Activated CD8-positive, alpha-beta T cell treated with anti-CD3 and anti-CD28 coated beads, Interleukin-2, amount 10 ng/mL, durations not matched to agents 7 days and 5 days (primary cell): Measurements from ENCODE around the gene AKR1C4. TPM values are rescaled to one million over a fixed set of nuclear protein-coding genes. Genes with fewer than 3 reads are reported as not detected.
"Not testable (repeated sequence)": the region's sequence is repeated elsewhere in the genome, so short reads cannot be mapped to it uniquely, and the experiment has no call there.

Experiments
- ATAC-seq: fragments of 150-1000 bp; cut with Tn5 transposase; one replicate; pipeline ENCODE4 v1.10.0; 2021; ENCODE audit warnings: moderate library complexity
- CTCF ChIA-PET: fragments of 350-600 bp; sonication (Branson Sonifier 250); formaldehyde crosslinking; loops from one replicate; lab custom pipeline; 2021; ENCODE audit warnings: antibody characterized with exemption; lab: Charles Lee
- POLR2A ChIA-PET: fragments of 350-600 bp; sonication (Branson Sonifier 250); formaldehyde crosslinking; loops from one replicate; lab custom pipeline; 2021; ENCODE audit warnings: antibody characterized with exemption; lab: Charles Lee
- DNase-seq: peaks from one replicate; pipeline ENCODE4 v3.0.0-alpha.2; 2020
- H3K27ac Mint-ChIP-seq: one replicate; pipeline ENCODE4 v1.8.0; 2021; ENCODE audit warnings: mild to moderate bottlenecking, mixed read lengths
- H3K27me3 Mint-ChIP-seq: one replicate; pipeline ENCODE4 v1.8.0; 2021; ENCODE audit warnings: low read depth, mixed read lengths
- H3K36me3 Mint-ChIP-seq: one replicate; pipeline ENCODE4 v1.8.0; 2021; ENCODE audit warnings: low read depth, mixed read lengths
- H3K4me1 Mint-ChIP-seq: one replicate; pipeline ENCODE4 v1.8.0; 2021; ENCODE audit warnings: low read depth, mixed read lengths
- H3K4me3 Mint-ChIP-seq: one replicate; pipeline ENCODE4 v1.8.0; 2021; ENCODE audit warnings: mild to moderate bottlenecking, mixed read lengths
- H3K9me3 Mint-ChIP-seq: one replicate; pipeline ENCODE4 v1.8.0; 2022; ENCODE audit warnings: mixed read lengths; ENCODE audit not compliant: insufficient read depth
- total RNA-seq, 2 experiments: library from RNA; stranded (reverse); gene quantifications; one replicate each; pipeline ENCODE4 v1.2.3, GENCODE V29; 2021

The AKR1C4 gene
- total RNA-seq, 2 experiments from 2014 or later = not detected

DNA sequence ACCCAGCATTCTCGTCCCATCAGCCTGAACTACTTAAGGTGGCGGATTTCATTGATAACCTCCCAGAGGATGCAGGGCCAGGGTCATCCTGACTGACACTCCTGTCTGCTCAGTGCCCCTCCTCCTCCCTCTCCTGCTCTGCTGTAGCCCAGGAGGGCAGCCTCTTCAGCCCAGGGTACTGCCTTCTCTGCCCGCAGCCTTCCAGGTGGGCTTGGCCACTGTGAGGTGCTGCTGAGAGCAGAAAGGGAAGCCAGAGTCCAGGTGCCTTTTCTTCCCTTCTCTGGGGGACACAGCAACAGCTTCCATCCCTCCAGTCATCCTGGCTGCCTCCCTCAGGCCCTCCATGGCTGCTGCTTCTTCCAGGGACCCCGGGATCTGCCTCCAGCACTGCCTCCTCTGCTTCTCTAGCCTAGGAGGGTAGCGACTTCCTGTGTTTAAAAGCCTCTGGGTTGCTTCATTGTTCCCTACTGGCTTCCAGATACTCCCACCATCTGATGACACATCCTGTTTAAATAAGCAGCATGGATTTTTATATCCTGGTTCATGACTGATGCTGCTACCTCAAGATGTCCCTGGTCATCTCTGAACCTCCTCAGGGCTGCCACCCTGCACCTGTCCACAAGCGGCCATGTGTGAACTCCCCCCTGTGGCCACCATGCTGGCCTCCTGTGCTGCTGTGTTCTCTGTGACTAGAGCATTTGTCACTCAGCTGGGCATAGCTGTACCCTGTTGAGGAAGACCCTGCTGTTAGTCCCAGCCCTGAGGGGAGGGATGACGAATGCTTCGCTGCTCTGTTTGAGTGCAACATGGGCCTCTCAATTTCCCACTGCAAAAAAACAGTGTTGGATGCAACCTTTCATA, 55.8 kb downstream of the AKR1C4 start:
- H3K36me3 Mint-ChIP-seq = no peaks in the 10 kb centered on the region
- H3K4me1 Mint-ChIP-seq = no peaks in the 10 kb centered on the region
- H3K4me3 Mint-ChIP-seq = no peak overlapping the region
- H3K27ac Mint-ChIP-seq = no peak overlapping the region
- no peaks in the 10 kb centered on the region for H3K9me3 Mint-ChIP-seq
- DNase-seq (no peak), ATAC-seq (no peak)
- POLR2A ChIA-PET = no interaction called here
- peaks cover 6% of the 10 kb centered on the region for H3K27me3 Mint-ChIP-seq
- CTCF ChIA-PET = no interaction called here

DNA sequence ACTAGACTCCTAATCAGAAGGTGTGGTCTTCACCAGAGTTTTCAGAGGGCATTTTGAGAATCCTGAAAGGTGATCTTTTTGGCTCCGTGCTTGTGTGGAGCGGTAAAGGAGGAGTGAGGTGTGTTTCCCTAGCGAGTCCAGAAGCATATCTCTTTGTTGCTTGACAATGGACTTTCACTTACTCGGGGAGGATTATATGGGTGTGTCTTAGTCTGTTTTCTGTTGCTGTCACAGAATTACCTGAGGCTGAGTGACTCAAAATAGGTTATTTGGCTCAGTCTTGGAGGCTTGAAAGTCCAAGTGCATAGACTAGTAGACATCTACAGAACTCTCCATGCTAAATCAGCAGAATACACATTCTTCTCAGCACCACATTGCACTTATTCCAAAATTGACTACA, 57.9 kb downstream of the AKR1C4 start:
- ChIA-PET CTCF (no interaction called here), POLR2A (no interaction called here)
- Mint-ChIP-seq H3K27ac (no peak overlapping the region), H3K9me3 (no peaks in the 10 kb centered on the region), H3K4me1 (no peaks in the 10 kb centered on the region), H3K36me3 (no peaks in the 10 kb centered on the region), H3K4me3 (no peak overlapping the region), H3K27me3 (peaks cover 6% of the 10 kb centered on the region)
- no peak for DNase-seq
- no peak for ATAC-seq

DNA sequence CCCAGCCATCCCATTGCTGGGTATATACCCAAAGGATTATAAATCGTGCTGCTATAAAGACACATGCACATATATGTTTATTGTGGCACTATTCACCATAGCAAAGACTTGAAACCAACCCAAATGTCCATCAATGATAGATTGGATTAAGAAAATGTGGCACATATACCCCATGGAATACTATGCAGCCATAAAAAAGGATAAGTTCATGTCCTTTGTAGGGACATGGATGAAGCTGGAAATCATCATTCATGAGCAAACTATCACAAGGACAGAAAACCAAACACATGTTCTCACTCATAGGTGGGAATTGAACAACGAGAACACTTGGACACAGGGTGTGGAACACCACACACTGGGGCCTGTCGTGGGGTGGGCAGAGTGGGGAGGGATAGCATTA, 61.1 kb downstream of the AKR1C4 start:
- DNase-seq, H3K4me3 Mint-ChIP-seq: not testable (repeated sequence)

DNA sequence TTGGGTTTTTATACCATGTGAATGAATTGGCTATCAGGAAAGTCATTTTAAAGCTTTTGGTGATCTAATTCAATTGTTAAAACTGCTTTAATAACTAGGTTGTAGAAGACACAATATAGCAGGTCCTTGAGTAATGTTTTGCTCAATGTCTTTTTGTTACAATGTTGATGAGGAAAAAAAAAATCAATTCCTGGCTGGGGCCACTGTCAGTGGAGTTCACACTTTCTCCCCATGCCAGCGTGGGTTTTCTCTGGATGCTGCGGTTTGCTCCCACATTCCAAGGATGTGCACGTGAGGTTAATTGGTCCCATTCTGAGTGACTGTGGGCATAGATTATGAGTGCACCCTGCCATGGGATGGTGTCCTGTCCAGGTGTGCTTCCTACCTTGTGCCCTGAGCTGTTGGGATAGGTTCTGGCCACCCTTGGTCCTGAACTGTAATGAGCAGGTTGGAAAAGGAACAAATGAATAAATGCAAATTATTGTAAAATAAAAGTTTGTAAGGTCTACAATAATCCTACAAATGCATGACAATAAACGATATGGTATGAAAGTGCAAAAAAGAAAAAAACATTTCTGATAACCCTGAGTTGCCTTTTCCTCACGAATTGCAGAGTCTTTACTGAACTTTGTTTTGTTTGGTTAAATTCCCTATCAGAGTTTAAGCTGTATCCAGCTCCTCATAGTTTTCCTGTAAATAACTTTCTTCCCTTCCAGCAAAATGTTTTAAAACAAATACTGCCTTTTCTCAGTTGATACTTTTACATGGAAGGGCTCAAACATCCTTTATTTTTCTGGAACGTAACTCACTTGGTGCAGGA, 62.7 kb downstream of the AKR1C4 start:
- no peaks in the 10 kb centered on the region for H3K4me1 Mint-ChIP-seq
- no peak for DNase-seq
- H3K36me3 Mint-ChIP-seq = no peaks in the 10 kb centered on the region
- peaks cover 12% of the 10 kb centered on the region for H3K9me3 Mint-ChIP-seq
- no peak for ATAC-seq
- H3K4me3 Mint-ChIP-seq = no peak overlapping the region
- no peak overlapping the region for H3K27ac Mint-ChIP-seq
- ChIA-PET CTCF (no interaction called here), POLR2A (no interaction called here)
- peaks cover 6% of the 10 kb centered on the region for H3K27me3 Mint-ChIP-seq

More for the DNA sequence above, 61.1 kb downstream of the AKR1C4 start:
- H3K27ac Mint-ChIP-seq, CTCF ChIA-PET, ATAC-seq, H3K4me1 Mint-ChIP-seq, POLR2A ChIA-PET, H3K9me3 Mint-ChIP-seq, H3K36me3 Mint-ChIP-seq, H3K27me3 Mint-ChIP-seq: not testable (repeated sequence)

DNA sequence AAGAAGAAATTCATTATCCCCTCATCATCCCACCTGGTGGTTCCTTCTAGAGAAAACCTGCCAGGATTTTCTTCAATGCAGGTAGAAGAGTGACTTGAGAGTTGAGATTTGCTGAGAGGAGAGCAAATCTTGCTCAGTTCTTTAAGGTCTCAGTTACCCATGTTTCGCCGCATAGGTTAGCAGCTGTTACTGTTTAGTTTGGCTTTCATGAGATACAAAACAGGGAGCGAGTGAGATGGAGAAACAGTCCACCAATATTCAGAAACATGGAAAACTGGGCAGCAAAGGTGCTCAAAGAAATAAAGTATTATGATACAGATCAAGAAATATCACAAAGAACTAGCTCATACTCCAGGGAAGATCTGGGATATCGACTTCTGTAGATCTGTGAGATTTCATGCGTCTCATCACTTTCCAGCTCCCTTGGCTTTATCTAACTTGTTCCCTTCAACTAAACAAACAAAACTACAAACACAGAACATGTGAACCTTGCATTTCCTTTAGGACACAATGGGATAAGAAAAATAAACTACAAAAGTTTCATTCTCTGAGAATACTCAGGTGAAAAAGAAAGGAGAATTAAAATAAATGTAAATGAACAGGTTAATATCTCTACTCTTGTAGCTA, 63.4 kb downstream of the AKR1C4 start:
- CTCF ChIA-PET = no interaction called here
- H3K4me3 Mint-ChIP-seq = no peak overlapping the region
- H3K27ac Mint-ChIP-seq = no peak overlapping the region
- no peak for ATAC-seq
- H3K36me3 Mint-ChIP-seq = no peaks in the 10 kb centered on the region
- H3K27me3 Mint-ChIP-seq = peaks cover 6% of the 10 kb centered on the region
- no peak for DNase-seq
- no peaks in the 10 kb centered on the region for H3K4me1 Mint-ChIP-seq
- POLR2A ChIA-PET = no interaction called here
- peaks cover 12% of the 10 kb centered on the region for H3K9me3 Mint-ChIP-seq

DNA sequence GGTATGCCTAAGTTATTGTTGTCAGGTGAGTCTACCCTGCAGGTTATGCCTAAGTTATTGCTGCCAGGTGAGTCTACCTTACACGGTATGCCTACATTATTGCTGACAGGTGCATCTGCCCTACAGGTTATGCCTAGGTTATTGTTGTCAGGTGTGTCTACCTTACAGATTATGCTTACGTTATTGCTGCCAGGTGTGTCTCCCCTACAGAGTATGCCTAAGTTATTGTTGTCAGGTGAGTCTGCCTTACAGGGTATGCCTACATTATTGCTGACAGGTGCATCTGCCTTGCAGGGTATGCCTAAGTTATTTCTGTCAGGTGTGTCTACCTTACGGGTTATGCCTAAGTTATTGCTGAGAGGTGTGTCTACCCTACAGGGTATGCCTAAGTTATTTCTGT, 64.2 kb downstream of the AKR1C4 start:
- peaks cover 2% of the 10 kb centered on the region for H3K27me3 Mint-ChIP-seq
- no peak overlapping the region for H3K4me3 Mint-ChIP-seq
- ChIA-PET CTCF (no interaction called here), POLR2A (no interaction called here)
- H3K36me3 Mint-ChIP-seq = peaks cover 4% of the 10 kb centered on the region
- H3K4me1 Mint-ChIP-seq = no peaks in the 10 kb centered on the region
- peaks cover 18% of the 10 kb centered on the region for H3K9me3 Mint-ChIP-seq
- no peak overlapping the region for H3K27ac Mint-ChIP-seq
- no peak for DNase-seq
- no peak for ATAC-seq

DNA sequence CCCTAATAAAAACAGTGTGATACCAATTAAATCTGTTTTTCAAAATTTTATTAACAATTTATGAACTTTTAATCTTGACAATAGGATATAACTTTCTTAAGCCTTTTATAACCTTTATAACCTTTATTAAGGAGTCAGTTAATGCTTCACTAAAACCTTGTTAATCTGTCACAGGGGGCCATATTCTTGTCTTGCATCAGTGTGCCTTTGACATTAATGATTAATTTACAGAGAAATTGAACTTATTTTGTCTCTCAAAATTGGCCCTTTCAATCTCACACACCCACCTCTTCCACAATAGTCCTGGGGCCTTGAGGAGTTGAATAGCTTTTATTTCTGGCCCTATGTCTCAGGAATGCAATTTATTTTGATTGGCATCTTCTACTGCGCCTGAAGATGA, 68.5 kb downstream of the AKR1C4 start:
- ChIA-PET CTCF (no interaction called here), POLR2A (no interaction called here)
- no peak for DNase-seq
- H3K36me3 Mint-ChIP-seq = peaks cover 14% of the 10 kb centered on the region
- no peaks in the 10 kb centered on the region for H3K27me3 Mint-ChIP-seq
- no peak overlapping the region for H3K27ac Mint-ChIP-seq
- H3K4me1 Mint-ChIP-seq = no peaks in the 10 kb centered on the region
- no peak overlapping the region for H3K4me3 Mint-ChIP-seq
- H3K9me3 Mint-ChIP-seq = peaks cover 26% of the 10 kb centered on the region
- no peak for ATAC-seq

DNA sequence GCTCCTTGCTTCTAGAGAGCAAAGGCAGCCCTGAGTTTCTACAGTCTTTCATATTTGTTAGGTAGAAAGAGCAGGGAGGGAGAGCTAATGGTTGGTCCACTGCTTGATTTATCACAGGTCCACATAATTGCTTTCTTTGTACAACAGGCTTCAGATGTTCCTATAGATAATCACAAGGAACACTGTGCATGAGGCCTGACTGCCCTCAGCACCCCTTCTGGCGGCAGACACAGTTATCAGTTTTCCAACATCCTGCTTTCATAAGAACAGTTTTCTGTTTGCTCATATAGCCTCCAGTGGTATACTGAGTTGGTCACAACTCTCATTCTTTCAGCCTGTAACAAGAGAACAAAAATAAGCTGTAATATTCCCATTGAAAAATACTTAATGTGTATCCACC, 69.7 kb downstream of the AKR1C4 start:
- H3K9me3 Mint-ChIP-seq = peaks cover 26% of the 10 kb centered on the region
- ATAC-seq (no peak), DNase-seq (no peak)
- POLR2A ChIA-PET = no interaction called here
- H3K36me3 Mint-ChIP-seq = peaks cover 16% of the 10 kb centered on the region
- CTCF ChIA-PET = no interaction called here
- no peak overlapping the region for H3K27ac Mint-ChIP-seq
- no peaks in the 10 kb centered on the region for H3K4me1 Mint-ChIP-seq
- no peak overlapping the region for H3K4me3 Mint-ChIP-seq
- H3K27me3 Mint-ChIP-seq = no peaks in the 10 kb centered on the region

DNA sequence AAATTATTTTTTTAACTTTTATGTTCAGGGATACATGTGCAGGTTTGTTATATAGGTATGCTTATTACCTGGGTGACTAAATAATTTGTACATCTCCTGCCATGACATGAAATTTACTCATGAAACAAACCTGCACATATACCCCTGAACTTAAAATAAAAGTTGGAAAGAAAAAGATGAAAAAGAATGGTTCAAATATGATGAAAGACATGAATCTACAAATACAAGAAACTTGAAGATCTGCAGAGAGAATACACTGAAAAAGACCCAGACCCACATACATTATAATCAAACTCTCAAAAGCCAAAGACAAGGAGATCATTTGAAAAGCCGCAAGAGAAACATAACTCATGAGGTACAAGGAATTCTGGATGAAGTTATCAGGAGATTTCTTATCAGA, 70.2 kb downstream of the AKR1C4 start:
- POLR2A ChIA-PET = no interaction called here
- no peak overlapping the region for H3K4me3 Mint-ChIP-seq

DNA sequence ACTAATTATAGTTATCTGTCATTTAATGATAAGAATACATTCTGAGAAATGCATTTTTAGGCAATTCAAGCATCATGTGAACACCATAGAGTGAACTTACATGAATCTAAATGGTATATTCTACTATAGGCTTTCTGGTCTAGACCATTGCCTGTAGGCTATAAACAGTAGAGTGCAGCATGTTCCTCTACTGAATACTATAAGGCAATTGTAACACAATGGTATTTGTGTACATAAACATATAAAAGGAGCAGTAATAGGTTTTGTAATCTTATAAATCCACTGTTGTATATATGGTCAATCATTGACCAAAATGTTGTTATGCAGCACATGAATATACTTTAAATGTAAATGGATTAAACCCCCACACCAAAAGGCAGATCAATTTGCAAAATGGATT, 71.6 kb downstream of the AKR1C4 start:
- H3K27me3 Mint-ChIP-seq = no peaks in the 10 kb centered on the region
- peaks cover 16% of the 10 kb centered on the region for H3K36me3 Mint-ChIP-seq
- H3K27ac Mint-ChIP-seq = no peak overlapping the region
- no peak for ATAC-seq
- ChIA-PET CTCF (interaction anchor here (0.7 kb wide), 1 partner anchor 15 kb away, joined by 3 read pairs; no protein-coding TSS in a partner anchor), POLR2A (no interaction called here)
- DNase-seq = no peak
- H3K4me1 Mint-ChIP-seq = peaks cover 18% of the 10 kb centered on the region
- H3K9me3 Mint-ChIP-seq = peaks cover 23% of the 10 kb centered on the region
- no peak overlapping the region for H3K4me3 Mint-ChIP-seq

More for the DNA sequence above, 70.2 kb downstream of the AKR1C4 start:
- Mint-ChIP-seq H3K27ac (no peak overlapping the region), H3K36me3 (peaks cover 16% of the 10 kb centered on the region), H3K27me3 (no peaks in the 10 kb centered on the region), H3K9me3 (peaks cover 26% of the 10 kb centered on the region), H3K4me1 (peaks cover 4% of the 10 kb centered on the region)
- no peak for DNase-seq
- CTCF ChIA-PET = no interaction called here
- ATAC-seq = no peak
